H1 (cell line): ENCODE data around the gene CD164L2. TPM values are rescaled to one million over a fixed set of nuclear protein-coding genes. Genes with fewer than 3 reads are reported as not detected.

Experiments used
- BCL11A ChIP-seq, 2 experiments: IDR thresholded peaks; one replicate each; pipeline ENCODE4 v1.6.1; 2011; ENCODE audit warnings: low read depth in 2 of 2, low read length in 2 of 2, mild to moderate bottlenecking in 2 of 2
- BRCA1 ChIP-seq: IDR thresholded peaks from 2 replicates; pipeline ENCODE4 v1.6.1; 2012; ENCODE audit warnings: low read depth, low read length, improper control_type of control experiment
- CTBP2 ChIP-seq: IDR thresholded peaks from 2 replicates; pipeline ENCODE4 v1.7.0; 2011; ENCODE audit warnings: borderline replicate concordance, mild to moderate bottlenecking, moderate library complexity, mixed read lengths, low read length; ENCODE audit not compliant: insufficient read depth, insufficient read length
- E2F6 ChIP-seq: IDR thresholded peaks from 2 replicates; pipeline ENCODE4 v1.6.1; 2012; ENCODE audit warnings: inconsistent platforms
- RBBP5 ChIP-seq: IDR thresholded peaks from 2 replicates; pipeline ENCODE4 v1.7.1; 2012; ENCODE audit warnings: low read depth, mild to moderate bottlenecking, inconsistent platforms, low read length, moderate library complexity, borderline replicate concordance
- SAP30 ChIP-seq: fragments of 300-600 bp; sonication (generic); IDR thresholded peaks from 2 replicates; pipeline ENCODE4 v1.7.1; 2012; ENCODE audit warnings: low read length, moderate library complexity, mild to moderate bottlenecking, inconsistent platforms; ENCODE audit not compliant: insufficient read depth, insufficient replicate concordance
- SIX5 ChIP-seq: IDR thresholded peaks from 2 replicates; pipeline ENCODE4 v1.6.1; 2011; ENCODE audit warnings: mild to moderate bottlenecking, low read depth, low read length
- polyA plus RNA-seq, 7 experiments: library from polyadenylated mRNA; depleted of rRNA in 3 of 7; stranded (reverse) in 5 of 7; unstranded in 2 of 7; fragments of >200 nt in 5 of 7; fragments of 200-250 nt in 2 of 7; gene quantifications; 1 replicate in 5 of 7; 2 replicates in 1 of 7; 4 replicates in 1 of 7; pipeline versions ENCODE4 v1.2.1 to v1.2.3, GENCODE V29; 2011 to 2013; ENCODE audit warnings: missing spikeins in 2 of 7, mixed read lengths in 2 of 7
- total RNA-seq: library from RNA; stranded (reverse); fragmentation: NEBNext Ultra II Directional; extraction: Animal tissue kit (Norgen Biotek cat#: 25700); gene quantifications from 2 replicates; pipeline ENCODE4 v1.2.1, GENCODE V29; 2021
- TF ChIP-seq, protein P1 (sequence below): fragments of 300-600 bp; sonication (generic); IDR thresholded peaks from 2 replicates; pipeline ENCODE4 v1.7.1; 2012; ENCODE audit warnings: low read length, moderate library complexity, mild to moderate bottlenecking, inconsistent platforms; ENCODE audit not compliant: insufficient replicate concordance
- TF ChIP-seq, protein P2 (sequence below): IDR thresholded peaks from 2 replicates; pipeline ENCODE4 v1.6.1; 2012; ENCODE audit warnings: low read length, inconsistent platforms

CD164L2 gene
- total and polyA plus RNA-seq, 2 of the 8 experiments (the other 6 are each of a cell fraction or from before 2014, with no cell fraction given): 3.3 TPM

GRCh38 chr1:27412502-27412901 is 29.4 kb upstream of the CD164L2 start (continued):
- TF ChIP-seq, protein P1, sequence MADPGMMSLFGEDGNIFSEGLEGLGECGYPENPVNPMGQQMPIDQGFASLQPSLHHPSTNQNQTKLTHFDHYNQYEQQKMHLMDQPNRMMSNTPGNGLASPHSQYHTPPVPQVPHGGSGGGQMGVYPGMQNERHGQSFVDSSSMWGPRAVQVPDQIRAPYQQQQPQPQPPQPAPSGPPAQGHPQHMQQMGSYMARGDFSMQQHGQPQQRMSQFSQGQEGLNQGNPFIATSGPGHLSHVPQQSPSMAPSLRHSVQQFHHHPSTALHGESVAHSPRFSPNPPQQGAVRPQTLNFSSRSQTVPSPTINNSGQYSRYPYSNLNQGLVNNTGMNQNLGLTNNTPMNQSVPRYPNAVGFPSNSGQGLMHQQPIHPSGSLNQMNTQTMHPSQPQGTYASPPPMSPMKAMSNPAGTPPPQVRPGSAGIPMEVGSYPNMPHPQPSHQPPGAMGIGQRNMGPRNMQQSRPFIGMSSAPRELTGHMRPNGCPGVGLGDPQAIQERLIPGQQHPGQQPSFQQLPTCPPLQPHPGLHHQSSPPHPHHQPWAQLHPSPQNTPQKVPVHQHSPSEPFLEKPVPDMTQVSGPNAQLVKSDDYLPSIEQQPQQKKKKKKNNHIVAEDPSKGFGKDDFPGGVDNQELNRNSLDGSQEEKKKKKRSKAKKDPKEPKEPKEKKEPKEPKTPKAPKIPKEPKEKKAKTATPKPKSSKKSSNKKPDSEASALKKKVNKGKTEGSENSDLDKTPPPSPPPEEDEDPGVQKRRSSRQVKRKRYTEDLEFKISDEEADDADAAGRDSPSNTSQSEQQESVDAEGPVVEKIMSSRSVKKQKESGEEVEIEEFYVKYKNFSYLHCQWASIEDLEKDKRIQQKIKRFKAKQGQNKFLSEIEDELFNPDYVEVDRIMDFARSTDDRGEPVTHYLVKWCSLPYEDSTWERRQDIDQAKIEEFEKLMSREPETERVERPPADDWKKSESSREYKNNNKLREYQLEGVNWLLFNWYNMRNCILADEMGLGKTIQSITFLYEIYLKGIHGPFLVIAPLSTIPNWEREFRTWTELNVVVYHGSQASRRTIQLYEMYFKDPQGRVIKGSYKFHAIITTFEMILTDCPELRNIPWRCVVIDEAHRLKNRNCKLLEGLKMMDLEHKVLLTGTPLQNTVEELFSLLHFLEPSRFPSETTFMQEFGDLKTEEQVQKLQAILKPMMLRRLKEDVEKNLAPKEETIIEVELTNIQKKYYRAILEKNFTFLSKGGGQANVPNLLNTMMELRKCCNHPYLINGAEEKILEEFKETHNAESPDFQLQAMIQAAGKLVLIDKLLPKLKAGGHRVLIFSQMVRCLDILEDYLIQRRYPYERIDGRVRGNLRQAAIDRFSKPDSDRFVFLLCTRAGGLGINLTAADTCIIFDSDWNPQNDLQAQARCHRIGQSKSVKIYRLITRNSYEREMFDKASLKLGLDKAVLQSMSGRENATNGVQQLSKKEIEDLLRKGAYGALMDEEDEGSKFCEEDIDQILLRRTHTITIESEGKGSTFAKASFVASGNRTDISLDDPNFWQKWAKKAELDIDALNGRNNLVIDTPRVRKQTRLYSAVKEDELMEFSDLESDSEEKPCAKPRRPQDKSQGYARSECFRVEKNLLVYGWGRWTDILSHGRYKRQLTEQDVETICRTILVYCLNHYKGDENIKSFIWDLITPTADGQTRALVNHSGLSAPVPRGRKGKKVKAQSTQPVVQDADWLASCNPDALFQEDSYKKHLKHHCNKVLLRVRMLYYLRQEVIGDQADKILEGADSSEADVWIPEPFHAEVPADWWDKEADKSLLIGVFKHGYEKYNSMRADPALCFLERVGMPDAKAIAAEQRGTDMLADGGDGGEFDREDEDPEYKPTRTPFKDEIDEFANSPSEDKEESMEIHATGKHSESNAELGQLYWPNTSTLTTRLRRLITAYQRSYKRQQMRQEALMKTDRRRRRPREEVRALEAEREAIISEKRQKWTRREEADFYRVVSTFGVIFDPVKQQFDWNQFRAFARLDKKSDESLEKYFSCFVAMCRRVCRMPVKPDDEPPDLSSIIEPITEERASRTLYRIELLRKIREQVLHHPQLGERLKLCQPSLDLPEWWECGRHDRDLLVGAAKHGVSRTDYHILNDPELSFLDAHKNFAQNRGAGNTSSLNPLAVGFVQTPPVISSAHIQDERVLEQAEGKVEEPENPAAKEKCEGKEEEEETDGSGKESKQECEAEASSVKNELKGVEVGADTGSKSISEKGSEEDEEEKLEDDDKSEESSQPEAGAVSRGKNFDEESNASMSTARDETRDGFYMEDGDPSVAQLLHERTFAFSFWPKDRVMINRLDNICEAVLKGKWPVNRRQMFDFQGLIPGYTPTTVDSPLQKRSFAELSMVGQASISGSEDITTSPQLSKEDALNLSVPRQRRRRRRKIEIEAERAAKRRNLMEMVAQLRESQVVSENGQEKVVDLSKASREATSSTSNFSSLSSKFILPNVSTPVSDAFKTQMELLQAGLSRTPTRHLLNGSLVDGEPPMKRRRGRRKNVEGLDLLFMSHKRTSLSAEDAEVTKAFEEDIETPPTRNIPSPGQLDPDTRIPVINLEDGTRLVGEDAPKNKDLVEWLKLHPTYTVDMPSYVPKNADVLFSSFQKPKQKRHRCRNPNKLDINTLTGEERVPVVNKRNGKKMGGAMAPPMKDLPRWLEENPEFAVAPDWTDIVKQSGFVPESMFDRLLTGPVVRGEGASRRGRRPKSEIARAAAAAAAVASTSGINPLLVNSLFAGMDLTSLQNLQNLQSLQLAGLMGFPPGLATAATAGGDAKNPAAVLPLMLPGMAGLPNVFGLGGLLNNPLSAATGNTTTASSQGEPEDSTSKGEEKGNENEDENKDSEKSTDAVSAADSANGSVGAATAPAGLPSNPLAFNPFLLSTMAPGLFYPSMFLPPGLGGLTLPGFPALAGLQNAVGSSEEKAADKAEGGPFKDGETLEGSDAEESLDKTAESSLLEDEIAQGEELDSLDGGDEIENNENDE: no peak
- TF ChIP-seq BRCA1: no peak
- TF ChIP-seq E2F6: no peak
- no peak for TF ChIP-seq CTBP2
- no peak for TF ChIP-seq SIX5
- TF ChIP-seq, protein P2, sequence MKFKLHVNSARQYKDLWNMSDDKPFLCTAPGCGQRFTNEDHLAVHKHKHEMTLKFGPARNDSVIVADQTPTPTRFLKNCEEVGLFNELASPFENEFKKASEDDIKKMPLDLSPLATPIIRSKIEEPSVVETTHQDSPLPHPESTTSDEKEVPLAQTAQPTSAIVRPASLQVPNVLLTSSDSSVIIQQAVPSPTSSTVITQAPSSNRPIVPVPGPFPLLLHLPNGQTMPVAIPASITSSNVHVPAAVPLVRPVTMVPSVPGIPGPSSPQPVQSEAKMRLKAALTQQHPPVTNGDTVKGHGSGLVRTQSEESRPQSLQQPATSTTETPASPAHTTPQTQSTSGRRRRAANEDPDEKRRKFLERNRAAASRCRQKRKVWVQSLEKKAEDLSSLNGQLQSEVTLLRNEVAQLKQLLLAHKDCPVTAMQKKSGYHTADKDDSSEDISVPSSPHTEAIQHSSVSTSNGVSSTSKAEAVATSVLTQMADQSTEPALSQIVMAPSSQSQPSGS: no peak
- no peak for TF ChIP-seq RBBP5
- TF ChIP-seq BCL11A (IDR thresholded peaks at IDR 0.05; ENCODE audit: low read depth in 2 of 2, low read length in 2 of 2): no peak
- TF ChIP-seq SAP30: no peak
